HG02840 (cell line): ENCODE data around the gene NFIA.

Experiments
- ATAC-seq: cut with Tn5 transposase; IDR thresholded peaks from one replicate; pipeline ENCODE4 v1.9.1; 2021; ENCODE audit warnings: mild to moderate bottlenecking, moderate library complexity, moderate number of reproducible peaks; ENCODE audit not compliant: unreplicated experiment, low FRiP score

The NFIA gene

GRCh38 chr1:61284248-61284854, 202.0 kb downstream of the NFIA start:
- no peak for ATAC-seq

- no peak for ATAC-seq
Measured at GRCh38 chr1:61284936-61285335, 202.6 kb downstream of the NFIA start.

- no peak for ATAC-seq
Measured at GRCh38 chr1:61285371-61285885, 203.1 kb downstream of the NFIA start.

- no peak for ATAC-seq
Measured at GRCh38 chr1:61287014-61287413, 204.7 kb downstream of the NFIA start.

- ATAC-seq, result no peak
Measured at GRCh38 chr1:61287734-61288133, 205.4 kb downstream of the NFIA start.

GRCh38 chr1:61289232-61290098, 207.1 kb downstream of the NFIA start:
- no peak for ATAC-seq

- ATAC-seq, result no peak
Measured at GRCh38 chr1:61290525-61290924, 208.2 kb downstream of the NFIA start.

GRCh38 chr1:61293197-61293596, 210.8 kb downstream of the NFIA start:
- ATAC-seq, result no peak

GRCh38 chr1:61293986-61294504, 211.7 kb downstream of the NFIA start:
- no peak for ATAC-seq

GRCh38 chr1:61294930-61295329, 212.6 kb downstream of the NFIA start:
- ATAC-seq, result no peak

- no peak for ATAC-seq
Measured at GRCh38 chr1:61295818-61296537, 213.6 kb downstream of the NFIA start.

- ATAC-seq, result no peak
Measured at GRCh38 chr1:61297887-61298286, 215.5 kb downstream of the NFIA start.

GRCh38 chr1:61299463-61299862, 217.1 kb downstream of the NFIA start:
- ATAC-seq, result no peak

GRCh38 chr1:61300899-61301298, 218.5 kb downstream of the NFIA start:
- ATAC-seq, result no peak

GRCh38 chr1:61301824-61302657, 219.7 kb downstream of the NFIA start:
- ATAC-seq, result no peak

GRCh38 chr1:61307422-61308142, 225.2 kb downstream of the NFIA start:
- ATAC-seq, result no peak

GRCh38 chr1:61310057-61310456, 227.7 kb downstream of the NFIA start:
- ATAC-seq, result no peak

GRCh38 chr1:61310538-61310937, 228.2 kb downstream of the NFIA start:
- no peak for ATAC-seq

GRCh38 chr1:61313906-61314422, 231.6 kb downstream of the NFIA start:
- ATAC-seq, result no peak
